Ishikawa (cell line): ENCODE results near the gene COL26A1.

Source experiments
- CEBPB ChIP-seq: IDR thresholded peaks from 2 replicates; pipeline ENCODE4 v1.6.1; 2012
- CREB1 ChIP-seq: IDR thresholded peaks from 2 replicates; pipeline ENCODE4 v1.6.1; 2012; ENCODE audit warnings: low read depth
- EGR1 ChIP-seq: IDR thresholded peaks from 2 replicates; pipeline ENCODE4 v1.6.1; 2012
- EP300 ChIP-seq: IDR thresholded peaks from 2 replicates; pipeline ENCODE4 v1.6.1; 2012; ENCODE audit warnings: borderline replicate concordance
- FOXM1 ChIP-seq: IDR thresholded peaks from 2 replicates; pipeline ENCODE4 v1.6.1; 2012; ENCODE audit warnings: low read depth, borderline replicate concordance
- NFIC ChIP-seq: IDR thresholded peaks from 2 replicates; pipeline ENCODE4 v1.6.1; 2012
- RAD21 ChIP-seq: IDR thresholded peaks from 2 replicates; pipeline ENCODE4 v1.6.1; 2012; ENCODE audit warnings: low read depth
- REST ChIP-seq: IDR thresholded peaks from 2 replicates; pipeline ENCODE4 v1.6.1; 2012; ENCODE audit warnings: low read depth, mild to moderate bottlenecking
- TAF1 ChIP-seq: IDR thresholded peaks from 2 replicates; pipeline ENCODE4 v1.6.1; 2012; ENCODE audit warnings: low read depth, mild to moderate bottlenecking
- TCF12 ChIP-seq: IDR thresholded peaks from 2 replicates; pipeline ENCODE4 v1.6.1; 2012; ENCODE audit warnings: low read depth
- TEAD4 ChIP-seq: IDR thresholded peaks from 2 replicates; pipeline ENCODE4 v1.6.1; 2012
- USF1 ChIP-seq: IDR thresholded peaks from 2 replicates; pipeline ENCODE4 v1.6.1; 2012
- YY1 ChIP-seq: IDR thresholded peaks from 2 replicates; pipeline ENCODE4 v1.6.1; 2012; ENCODE audit warnings: low read depth
- ZBTB7A ChIP-seq: IDR thresholded peaks from 2 replicates; pipeline ENCODE4 v1.6.1; 2012; ENCODE audit warnings: low read depth
- TF ChIP-seq, protein P1 (sequence below): IDR thresholded peaks from 2 replicates; pipeline ENCODE4 v1.6.1; 2012

COL26A1 gene

GRCh38 chr7:101379302-101379701 lies 16.6 kb downstream of the COL26A1 start:
- no peak for TF ChIP-seq NFIC

DNA sequence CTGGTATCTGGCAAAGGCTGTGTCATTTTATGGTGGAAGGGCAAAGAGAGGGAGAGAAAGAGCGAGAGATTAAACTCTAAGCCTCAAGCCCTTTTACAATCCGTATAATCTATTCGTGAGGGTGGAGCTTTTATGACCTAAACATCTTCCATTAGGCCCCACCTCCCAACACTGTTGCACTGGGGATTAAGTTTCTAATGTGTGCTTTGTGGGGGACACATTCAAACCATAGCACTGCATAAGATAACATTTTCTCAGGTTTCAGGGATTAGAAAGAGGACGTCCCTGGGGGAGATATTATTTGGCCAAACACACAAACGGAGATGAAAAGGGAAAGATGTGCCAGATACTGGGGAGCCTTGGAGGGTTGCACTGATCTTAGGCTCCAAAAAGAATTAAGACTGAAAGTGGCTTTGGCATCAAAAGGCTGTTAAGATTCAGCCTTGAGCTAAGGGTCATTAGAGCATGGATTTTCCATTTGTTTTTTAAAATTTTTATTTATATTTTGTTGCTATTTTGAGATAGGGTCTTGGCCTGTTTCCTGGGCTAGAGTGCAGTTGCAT lies 19.0 kb downstream of the COL26A1 start:
- TF ChIP-seq, protein P1, sequence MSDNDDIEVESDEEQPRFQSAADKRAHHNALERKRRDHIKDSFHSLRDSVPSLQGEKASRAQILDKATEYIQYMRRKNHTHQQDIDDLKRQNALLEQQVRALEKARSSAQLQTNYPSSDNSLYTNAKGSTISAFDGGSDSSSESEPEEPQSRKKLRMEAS: no peak
- TF ChIP-seq TCF12 (no peak), USF1 (no peak), REST (no peak), ZBTB7A (no peak), TEAD4 (no peak), CEBPB (no peak)

GRCh38 chr7:101382937-101383336 lies 20.3 kb downstream of the COL26A1 start:
- TF ChIP-seq NFIC (no peak), REST (no peak), RAD21 (no peak), YY1 (no peak), TCF12 (no peak), TEAD4 (no peak), ZBTB7A (no peak), FOXM1 (no peak), USF1 (no peak)

GRCh38 chr7:101386177-101386557 lies 23.5 kb downstream of the COL26A1 start:
- TF ChIP-seq FOXM1 (no peak), USF1 (no peak), NFIC (no peak), CEBPB (no peak), EGR1 (no peak), TAF1 (no peak), REST (no peak), CREB1 (no peak), TEAD4 (no peak), EP300 (no peak), YY1 (no peak)
- TF ChIP-seq, protein P1: no peak

DNA sequence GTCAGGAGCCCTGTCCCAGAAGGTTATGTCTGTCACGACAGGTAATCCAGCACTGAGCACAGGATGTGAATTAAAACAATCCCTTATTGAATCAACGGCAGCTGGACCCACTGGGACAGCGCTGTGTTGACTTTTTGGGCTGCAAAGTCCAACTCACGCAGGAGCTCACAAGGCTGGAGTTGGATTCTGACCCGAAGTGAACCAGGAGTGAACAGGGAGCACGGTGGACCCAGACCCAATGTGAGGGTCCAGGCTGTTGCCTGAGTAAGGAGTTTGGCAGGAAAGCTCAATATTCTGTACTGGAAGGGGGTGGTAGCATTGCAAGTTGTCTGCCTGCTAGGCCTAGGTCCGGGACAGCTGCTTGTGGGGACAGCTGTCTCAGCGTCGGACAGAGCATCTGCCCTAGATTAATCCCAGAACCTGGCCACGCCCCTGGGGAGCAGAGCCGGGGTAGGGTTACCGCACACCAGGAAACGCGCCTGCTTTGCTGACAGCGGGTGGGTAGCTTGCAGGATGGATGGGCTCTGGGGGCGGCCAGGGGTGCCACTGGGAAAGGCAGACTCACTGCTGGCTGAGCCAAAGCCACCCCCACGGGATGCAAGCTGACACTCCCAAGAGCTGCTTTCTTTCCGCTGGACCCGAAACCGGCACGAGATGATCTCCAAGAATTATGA lies 24.0 kb downstream of the COL26A1 start:
- TF ChIP-seq EGR1: 0 out of 2 replicates have a peak, but pooled peaks have one; percentile 52
- TF ChIP-seq FOXM1: peak; percentile 22; the same call in 1 of the 2 replicates
- TF ChIP-seq TAF1: no peak
- TF ChIP-seq USF1: 0 out of 2 replicates have a peak, but pooled peaks have one; percentile 7
- TF ChIP-seq TEAD4: peak; percentile 60
- no peak for TF ChIP-seq CREB1
- TF ChIP-seq, protein P1: peak; percentile 44
- TF ChIP-seq RAD21: no peak
- TF ChIP-seq TCF12: peak; percentile 86
- peak; percentile 48; the same call in 1 of the 2 replicates for TF ChIP-seq NFIC
- TF ChIP-seq YY1: no peak
- TF ChIP-seq CEBPB: no peak
- TF ChIP-seq REST: no peak
- TF ChIP-seq EP300: peak; percentile 85
- TF ChIP-seq ZBTB7A: peak; percentile 50; the same call in 1 of the 2 replicates
